MCF 10A (cell line): ENCODE measurements around the gene FURIN. TPM values are rescaled to one million over a fixed set of nuclear protein-coding genes. Genes with fewer than 3 reads are reported as not detected.

ENCODE experiments used
- BruUV-seq: library from RNA; stranded (reverse); fragments of 400-500 nt; replicated peaks from 2 replicates; lab custom pipeline; 2021; lab: Mats Ljungman, UMichigan
- CTCF ChIA-PET: fragments of 300-600 bp; sonication (Branson Sonifier 250); formaldehyde crosslinking; extraction: SDS; loops from one replicate; lab custom pipeline; 2021; ENCODE audit warnings: antibody characterized with exemption, inconsistent platforms; lab: Yijun Ruan, JAX
- POLR2A ChIA-PET: fragments of 300-600, 350-650 bp; sonication (Branson Sonifier 250); formaldehyde crosslinking; extraction: SDS; loops from one replicate; lab custom pipeline; 2020; ENCODE audit warnings: antibody characterized with exemption, inconsistent platforms; lab: Yijun Ruan, JAX
- DNase-seq: peaks from one replicate; pipeline ENCODE4 v3.0.0-alpha.2; 2018; ENCODE audit not compliant: unreplicated experiment
- H3K27ac Mint-ChIP-seq: one replicate; pipeline ENCODE4 v1.8.0; 2022; ENCODE audit warnings: mild to moderate bottlenecking, low read depth, mixed read lengths; ENCODE audit not compliant: unreplicated experiment
- H3K27me3 Mint-ChIP-seq: one replicate; pipeline ENCODE4 v1.8.0; 2022; ENCODE audit warnings: mixed read lengths; ENCODE audit not compliant: insufficient read depth, unreplicated experiment
- H3K36me3 Mint-ChIP-seq: one replicate; pipeline ENCODE4 v1.8.0; 2022; ENCODE audit warnings: mild to moderate bottlenecking, moderate library complexity, mixed read lengths; ENCODE audit not compliant: insufficient read depth, unreplicated experiment
- H3K4me1 Mint-ChIP-seq: one replicate; pipeline ENCODE4 v1.8.0; 2022; ENCODE audit warnings: mixed read lengths; ENCODE audit not compliant: insufficient read depth, unreplicated experiment
- H3K4me3 Mint-ChIP-seq: one replicate; pipeline ENCODE4 v1.8.0; 2022; ENCODE audit warnings: mild to moderate bottlenecking, moderate library complexity, mixed read lengths; ENCODE audit not compliant: unreplicated experiment
- H3K9me3 Mint-ChIP-seq: one replicate; pipeline ENCODE4 v1.8.0; 2022; ENCODE audit warnings: mixed read lengths; ENCODE audit not compliant: unreplicated experiment
- CTCF ChIP-seq: fragments of 200-600 bp; IDR thresholded peaks from one replicate; pipeline ENCODE4 v1.8.0; 2022; ENCODE audit warnings: antibody characterized with exemption, mild to moderate bottlenecking; ENCODE audit not compliant: unreplicated experiment
- intact Hi-C: fragments of 100-400 bp; cut with micrococcal nuclease; formaldehyde crosslinking; loops from 2 replicates; pipeline ENCODE4 v1.14.1; 2022
- total RNA-seq: library from RNA; stranded (reverse); gene quantifications from 2 replicates; pipeline ENCODE4 v1.2.3, GENCODE V29; 2022

The FURIN gene
- total RNA-seq, 1 experiment from 2014 or later: 48.8 TPM

- no peaks in the 10 kb centered on the region for H3K27me3 Mint-ChIP-seq
- DNase-seq: no peak
- no peaks in the 10 kb centered on the region for H3K9me3 Mint-ChIP-seq
- no peaks in the 10 kb centered on the region for H3K4me1 Mint-ChIP-seq
- peaks cover 19% of the 10 kb centered on the region for H3K36me3 Mint-ChIP-seq
- POLR2A ChIA-PET: no interaction called here
- intact Hi-C loops: no loop called here
- no TSS peak for BruUV-seq
- no peak for TF ChIP-seq CTCF
- CTCF ChIA-PET: interaction anchor here (1.2 kb wide), 1 partner anchor 240 kb away, joined by 4 read pairs; no protein-coding TSS in a partner anchor
- no peak overlapping the region for H3K4me3 Mint-ChIP-seq
- H3K27ac Mint-ChIP-seq: no peak overlapping the region
These were observed 14.6 kb downstream of the FURIN start for GRCh38 chr15:90882781-90883525.

- Mint-ChIP-seq H3K4me1 (no peaks in the 10 kb centered on the region), H3K27me3 (no peaks in the 10 kb centered on the region), H3K4me3 (no peak overlapping the region), H3K9me3 (no peaks in the 10 kb centered on the region), H3K27ac (no peak overlapping the region), H3K36me3 (peaks cover 13% of the 10 kb centered on the region)
- ChIA-PET CTCF (interaction anchor here (1.0 kb wide), 1 partner anchor 373 kb away, joined by 3 read pairs; no protein-coding TSS in a partner anchor), POLR2A (no interaction called here)
- BruUV-seq: no TSS peak
- intact Hi-C loops: no loop called here
- no peak for TF ChIP-seq CTCF
- DNase-seq: no peak
These were observed 15.2 kb downstream of the FURIN start for GRCh38 chr15:90883526-90883975.

GRCh38 chr15:90883976-90884718, 15.8 kb downstream of the FURIN start, which contains the start of gene FES:
FES (plus strand) TSS chr15:90884504; CDS start chr15:90885046, 542 bp downstream.
- peaks cover 7% of the 10 kb centered on the region for H3K36me3 Mint-ChIP-seq
- no peak within 1 kb of the TSS for H3K27ac Mint-ChIP-seq
- no peaks in the 10 kb centered on the region for H3K9me3 Mint-ChIP-seq
- no peaks in the 10 kb centered on the region for H3K27me3 Mint-ChIP-seq
- H3K4me1 Mint-ChIP-seq: no peaks in the 10 kb centered on the region
- intact Hi-C loops: no loop called here
- no peak for DNase-seq
- POLR2A ChIA-PET: no interaction called here
- no peak for TF ChIP-seq CTCF
- H3K4me3 Mint-ChIP-seq: no peak within 1 kb of the TSS
- no TSS peak for BruUV-seq
- CTCF ChIA-PET: interaction anchor here (0.6 to 3.3 kb wide), 10 partner anchors 8 to 591 kb away, joined by 3 to 83 read pairs (median 8); partner anchors contain the start of genes BLM and MAN2A2
